OCI-M2 (cell line): ENCODE measurements around the gene MED12.

Experiments
- DNase-seq: peaks from one replicate; lab custom pipeline; 2025; ENCODE audit not compliant: unreplicated experiment; lab: John Stamatoyannopoulos, UW

The MED12 gene

DNA sequence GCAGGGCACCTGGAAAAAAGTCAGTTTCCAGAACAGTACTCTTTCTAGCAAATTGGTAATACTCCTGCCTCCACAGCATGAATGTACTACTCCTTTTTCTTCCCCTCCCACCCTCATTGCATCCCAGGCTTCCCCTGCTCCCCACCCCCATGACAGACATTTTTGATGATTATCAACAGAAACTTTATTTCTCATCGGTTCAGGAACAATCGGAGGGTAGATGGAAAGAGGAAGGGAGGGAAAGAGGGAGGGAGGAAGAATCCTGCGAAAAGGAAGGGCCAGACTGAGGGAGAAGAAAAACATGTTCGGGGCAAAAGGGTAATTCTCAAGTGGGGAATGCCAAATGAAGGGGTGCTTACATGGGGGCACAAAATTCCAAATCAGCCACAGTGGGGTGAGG lies 11.2 kb upstream of the MED12 start:
- DNase-seq = no peak

DNA sequence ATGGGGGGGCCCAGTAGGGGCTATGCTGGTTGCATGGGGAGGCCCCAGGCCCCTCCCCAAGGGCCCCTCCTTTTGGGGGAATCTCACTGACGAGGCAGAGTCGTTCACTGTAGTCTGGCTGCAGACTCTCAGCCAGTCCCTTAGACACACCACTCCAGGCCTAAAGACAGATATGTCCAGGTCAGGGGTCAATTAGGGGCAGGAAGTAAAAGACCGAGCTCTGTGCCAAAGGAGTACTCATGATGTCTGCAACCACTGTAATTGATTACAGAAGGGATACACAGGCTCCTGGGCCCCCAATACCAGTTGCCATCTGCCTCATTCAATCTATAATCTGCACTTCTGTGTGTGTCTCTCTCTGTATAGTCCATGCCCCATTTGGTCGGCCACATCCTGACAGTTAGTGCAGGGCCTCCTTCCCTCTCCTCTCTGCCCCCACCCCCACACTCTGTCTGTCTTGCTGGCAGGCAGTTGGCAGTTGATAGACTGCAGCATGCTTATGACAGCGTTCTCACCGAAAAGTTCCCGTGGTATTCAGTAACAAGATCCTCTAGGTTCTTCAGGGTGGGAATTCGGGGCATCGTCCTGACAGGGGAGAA lies 10.5 kb upstream of the MED12 start:
- no peak for DNase-seq

DNA sequence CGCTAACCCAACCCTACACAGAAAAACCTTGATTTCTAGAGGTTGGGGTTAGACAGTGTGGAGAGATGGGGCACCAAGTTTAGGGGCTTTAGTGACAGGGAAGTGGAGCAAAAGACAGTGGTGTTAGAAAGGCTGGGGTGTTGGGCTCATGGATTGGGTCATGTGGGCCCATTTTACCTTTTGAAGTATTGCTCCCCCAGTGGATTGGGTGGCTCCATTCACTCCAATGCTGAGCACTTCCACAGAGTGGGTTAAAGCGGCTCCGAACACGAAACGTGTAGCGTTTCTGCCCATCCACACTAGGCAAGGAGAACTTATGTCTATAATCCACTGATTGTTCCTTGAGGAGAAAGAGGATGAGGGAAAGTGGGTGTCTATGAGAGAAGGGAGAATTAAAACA lies 9.3 kb upstream of the MED12 start:
- DNase-seq = no peak

DNA sequence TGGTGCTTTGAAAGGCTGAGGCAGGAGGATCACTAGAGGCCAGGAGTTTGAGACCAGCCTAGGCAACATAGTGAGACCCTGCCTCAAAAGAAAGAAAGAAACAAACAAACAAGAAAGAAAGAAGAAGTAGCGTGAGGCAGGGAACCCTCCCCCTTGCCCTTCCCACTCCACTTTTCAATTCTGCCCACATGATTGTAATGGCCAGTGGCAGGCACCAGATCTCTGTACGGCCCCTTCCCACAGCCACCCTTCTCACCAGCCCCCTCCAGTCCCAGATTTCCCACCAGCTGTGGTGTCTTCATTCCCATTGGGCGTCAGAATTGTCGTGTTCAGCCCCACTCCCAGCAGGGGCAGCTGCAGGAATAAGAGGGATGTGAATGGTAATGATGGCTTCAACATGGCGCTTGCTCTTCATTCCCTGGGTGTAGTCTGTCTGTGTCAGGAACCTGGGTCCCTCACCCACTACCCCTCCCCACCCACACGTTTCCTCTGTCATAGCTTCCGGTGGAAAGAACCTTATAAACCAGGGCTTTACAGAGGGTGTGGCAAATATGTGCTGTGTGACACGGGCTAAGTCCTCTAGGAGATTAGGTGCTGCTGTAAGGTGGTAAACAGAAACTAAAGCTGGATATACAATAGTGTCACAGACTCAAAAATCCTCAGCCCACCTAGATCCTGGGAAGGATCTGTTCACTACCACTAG lies 7.1 kb upstream of the MED12 start, which contains the start of gene IL2RG:
Gene IL2RG (minus strand): TSS at position 437 of the 703 bp plus-strand sequence. CDS start 38 bp downstream, at position 399.
- DNase-seq = no peak

DNA sequence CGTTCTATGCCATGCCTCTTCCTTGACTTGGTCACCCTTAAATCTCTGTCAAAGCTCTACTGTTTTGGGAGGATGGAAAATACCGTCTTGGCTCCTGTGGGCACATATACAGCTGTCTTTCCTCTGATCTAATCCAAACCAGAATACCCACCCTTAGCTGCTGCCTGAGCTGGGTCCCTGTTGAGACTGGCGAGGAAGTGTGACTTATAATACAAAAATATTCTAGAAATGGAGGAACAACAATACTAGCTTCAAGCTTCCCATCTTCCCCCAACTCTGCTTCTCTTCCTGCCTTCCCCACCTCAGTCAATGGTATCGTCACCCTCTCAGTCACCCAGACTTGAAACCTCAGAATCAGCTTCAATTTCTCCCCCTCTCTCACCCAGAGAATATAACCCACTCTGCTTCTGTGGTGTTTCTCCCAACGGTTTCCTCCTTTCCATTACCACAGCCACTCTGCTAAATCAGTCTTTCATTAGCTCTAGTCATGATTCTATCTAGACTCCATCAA lies 6.4 kb upstream of the MED12 start:
- no peak for DNase-seq

DNA sequence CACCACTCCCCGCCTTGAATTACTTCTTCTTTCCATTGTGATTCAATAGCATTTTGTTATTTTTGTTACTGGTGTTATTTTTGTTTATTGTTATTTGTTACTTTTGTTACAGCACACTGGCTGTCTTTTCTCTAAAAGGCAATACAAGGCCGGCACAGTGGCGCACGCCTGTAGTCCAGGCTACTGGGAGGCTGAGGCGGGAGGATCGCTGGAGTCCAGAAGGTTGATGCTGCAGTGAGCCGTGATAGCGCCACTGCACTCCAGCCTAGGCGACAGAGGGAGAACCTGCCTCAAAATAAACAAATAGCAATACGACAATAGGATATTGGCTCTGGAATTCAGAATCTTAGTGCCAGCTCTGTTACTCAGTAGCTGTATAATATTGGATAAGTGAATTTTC lies 1.0 kb upstream of the MED12 start:
- no peak for DNase-seq

DNA sequence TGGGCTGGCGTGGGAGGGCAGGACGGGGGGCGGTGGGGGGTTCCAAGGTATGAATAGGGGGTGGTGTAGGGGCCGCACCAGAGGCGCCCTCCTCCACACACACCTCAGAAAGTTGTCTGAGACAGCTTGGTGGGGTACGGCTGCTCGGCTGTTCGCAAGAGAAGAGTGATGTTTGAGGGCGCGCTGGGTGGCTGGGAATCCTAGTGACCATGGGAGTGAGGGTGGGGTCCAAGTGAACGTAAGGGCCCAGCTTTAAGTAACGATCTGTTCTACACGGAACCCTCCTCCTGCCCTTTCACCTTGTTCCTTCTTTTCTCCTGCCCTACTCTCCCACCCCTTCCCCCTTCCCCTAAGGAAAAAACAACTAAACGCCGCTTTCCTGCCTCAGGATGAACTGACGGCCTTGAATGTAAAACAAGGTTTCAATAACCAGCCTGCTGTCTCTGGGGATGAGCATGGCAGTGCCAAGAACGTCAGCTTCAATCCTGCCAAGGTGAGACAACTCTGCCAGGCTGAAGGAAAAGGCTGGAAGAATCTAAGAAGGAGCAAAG lies 664 bp downstream of the MED12 start:
- no peak for DNase-seq

DNA sequence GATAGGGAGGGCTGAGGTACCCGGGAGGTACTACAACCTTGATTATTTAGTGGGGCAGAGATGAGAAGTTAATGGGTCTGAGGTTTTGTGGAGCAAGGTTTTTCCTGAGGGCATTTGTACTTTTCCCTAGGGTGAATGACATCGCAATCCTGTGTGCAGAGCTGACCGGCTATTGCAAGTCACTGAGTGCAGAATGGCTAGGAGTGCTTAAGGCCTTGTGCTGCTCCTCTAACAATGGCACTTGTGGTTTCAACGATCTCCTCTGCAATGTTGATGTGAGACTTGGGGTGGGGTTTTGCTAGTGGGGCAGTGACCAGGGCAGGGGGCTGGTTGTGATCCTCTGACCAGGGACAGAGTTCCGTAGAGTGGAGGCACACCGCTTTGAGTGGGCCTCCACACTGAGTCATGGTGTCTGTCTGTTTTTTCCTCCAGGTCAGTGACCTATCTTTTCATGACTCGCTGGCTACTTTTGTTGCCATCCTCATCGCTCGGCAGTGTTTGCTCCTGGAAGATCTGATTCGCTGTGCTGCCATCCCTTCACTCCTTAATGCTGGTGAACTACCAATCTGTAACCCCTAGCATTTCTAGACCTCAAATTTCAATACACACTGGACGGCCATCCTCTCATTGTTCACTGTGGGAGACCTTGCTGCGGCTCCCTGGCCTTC lies 9.9 kb downstream of the MED12 start:
- DNase-seq = no peak

DNA sequence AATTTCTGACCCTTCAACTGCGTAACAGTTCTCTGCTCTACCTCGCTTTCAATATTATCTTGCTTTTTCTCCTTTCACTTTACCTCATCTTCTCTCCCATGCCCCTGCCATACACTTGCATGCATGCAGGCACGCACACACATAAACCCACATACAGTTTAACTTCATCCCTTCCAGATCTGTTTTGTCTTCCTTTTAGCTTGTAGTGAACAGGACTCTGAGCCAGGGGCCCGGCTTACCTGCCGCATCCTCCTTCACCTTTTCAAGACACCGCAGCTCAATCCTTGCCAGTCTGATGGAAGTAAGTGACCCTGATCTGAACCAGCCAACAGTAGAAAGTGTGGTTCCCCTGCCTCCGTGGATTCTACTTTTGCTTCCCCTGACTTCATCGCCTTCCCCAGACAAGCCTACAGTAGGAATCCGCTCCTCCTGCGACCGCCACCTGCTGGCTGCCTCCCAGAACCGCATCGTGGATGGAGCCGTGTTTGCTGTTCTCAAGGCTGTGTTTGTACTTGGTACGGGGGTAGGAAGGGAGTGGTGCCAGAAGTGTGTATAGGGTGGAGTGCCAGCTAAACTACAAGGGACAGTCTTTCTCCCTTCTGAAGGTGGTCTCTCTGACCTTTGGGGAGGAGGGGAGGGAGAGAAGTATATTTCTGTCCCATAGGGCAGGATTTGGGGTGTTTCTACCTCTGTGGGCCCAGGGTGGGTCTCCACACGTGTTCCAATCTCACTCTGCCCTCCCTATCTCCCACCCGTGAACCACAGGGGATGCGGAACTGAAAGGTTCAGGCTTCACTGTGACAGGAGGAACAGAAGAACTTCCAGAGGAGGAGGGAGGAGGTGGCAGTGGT lies 10.7 kb downstream of the MED12 start:
- no peak for DNase-seq

DNA sequence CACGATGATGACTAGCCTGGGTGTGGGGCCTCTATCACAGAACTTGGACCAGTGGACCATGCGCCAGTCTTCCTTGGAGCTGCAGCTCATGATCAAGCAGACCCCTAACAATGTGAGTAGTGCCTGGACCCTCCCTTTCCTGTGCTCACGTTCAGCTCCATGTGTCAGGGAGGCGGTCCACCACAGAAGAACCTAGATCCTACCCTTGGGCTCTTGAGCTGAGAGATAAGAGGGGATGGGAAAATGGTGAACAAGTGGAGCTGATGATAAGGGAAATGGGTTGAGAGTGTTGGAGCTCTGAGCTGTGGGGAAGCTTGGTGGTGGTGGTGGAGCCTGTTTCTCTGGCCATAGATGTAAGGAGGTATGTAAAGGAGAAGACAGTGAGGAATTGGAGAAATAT lies 13.1 kb downstream of the MED12 start:
- peak; percentile 60 for DNase-seq

DNA sequence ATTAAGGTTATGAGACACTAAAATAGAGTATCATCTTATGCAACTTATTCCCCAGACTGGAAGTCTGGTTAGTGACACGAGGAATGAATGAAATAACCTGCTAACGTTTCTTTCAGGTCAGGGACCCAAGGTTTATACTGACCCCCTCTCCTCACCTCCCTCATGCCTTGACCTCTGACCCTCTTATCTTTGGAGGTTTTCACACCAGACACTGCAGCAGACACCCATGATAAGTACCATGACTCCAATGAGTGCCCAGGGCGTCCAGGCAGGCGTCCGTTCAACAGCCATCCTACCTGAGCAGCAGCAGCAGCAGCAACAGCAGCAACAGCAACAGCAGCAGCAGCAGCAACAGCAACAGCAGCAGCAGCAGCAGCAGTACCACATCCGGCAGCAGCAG lies 22.0 kb downstream of the MED12 start:
- DNase-seq = no peak

DNA sequence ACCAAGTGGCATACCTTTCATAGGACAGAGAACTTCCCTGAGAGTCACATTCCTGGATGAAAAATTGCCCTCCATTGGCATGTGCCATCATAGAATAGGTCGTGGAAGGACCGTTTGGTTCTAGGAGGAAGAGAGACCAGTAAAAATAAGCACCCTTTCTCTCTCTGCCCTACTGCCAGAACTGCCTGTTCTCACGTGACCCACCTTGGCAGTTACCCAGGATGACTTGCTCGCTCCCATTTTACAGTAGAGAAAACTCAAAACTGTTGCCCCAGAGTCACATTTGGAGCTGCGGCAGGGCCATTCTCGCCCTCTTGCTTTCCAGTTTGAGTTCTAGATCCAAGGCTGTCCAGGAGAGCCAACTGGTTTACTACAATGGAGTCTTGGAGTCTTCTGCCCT lies 25.1 kb downstream of the MED12 start:
- no peak for DNase-seq

DNA sequence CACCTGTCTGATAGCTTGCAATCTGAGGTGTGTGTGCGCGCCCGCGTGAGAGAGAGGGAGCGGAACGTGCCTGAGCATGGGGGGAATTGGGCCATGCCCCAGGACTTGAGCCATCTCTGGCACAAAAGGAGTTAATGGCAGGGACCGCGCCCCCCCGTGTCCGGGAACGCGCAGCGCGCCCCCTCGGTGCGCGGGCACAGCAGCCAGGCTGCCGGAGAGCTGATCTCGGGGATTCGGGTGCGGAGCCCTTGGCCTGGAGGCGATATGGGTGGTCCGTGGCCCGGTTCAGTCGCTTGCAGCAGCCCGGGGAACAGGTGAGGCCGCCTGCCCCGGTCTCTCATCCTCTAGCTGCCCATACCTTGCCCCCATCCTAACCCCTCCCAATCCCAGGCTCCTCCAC lies 26.3 kb downstream of the MED12 start, which contains the start of gene NLGN3:
Gene NLGN3 (plus strand): TSS at position 191 of the 400 bp plus-strand sequence. CDS start 2,909 bp downstream, outside the sequence.
- no peak for DNase-seq

DNA sequence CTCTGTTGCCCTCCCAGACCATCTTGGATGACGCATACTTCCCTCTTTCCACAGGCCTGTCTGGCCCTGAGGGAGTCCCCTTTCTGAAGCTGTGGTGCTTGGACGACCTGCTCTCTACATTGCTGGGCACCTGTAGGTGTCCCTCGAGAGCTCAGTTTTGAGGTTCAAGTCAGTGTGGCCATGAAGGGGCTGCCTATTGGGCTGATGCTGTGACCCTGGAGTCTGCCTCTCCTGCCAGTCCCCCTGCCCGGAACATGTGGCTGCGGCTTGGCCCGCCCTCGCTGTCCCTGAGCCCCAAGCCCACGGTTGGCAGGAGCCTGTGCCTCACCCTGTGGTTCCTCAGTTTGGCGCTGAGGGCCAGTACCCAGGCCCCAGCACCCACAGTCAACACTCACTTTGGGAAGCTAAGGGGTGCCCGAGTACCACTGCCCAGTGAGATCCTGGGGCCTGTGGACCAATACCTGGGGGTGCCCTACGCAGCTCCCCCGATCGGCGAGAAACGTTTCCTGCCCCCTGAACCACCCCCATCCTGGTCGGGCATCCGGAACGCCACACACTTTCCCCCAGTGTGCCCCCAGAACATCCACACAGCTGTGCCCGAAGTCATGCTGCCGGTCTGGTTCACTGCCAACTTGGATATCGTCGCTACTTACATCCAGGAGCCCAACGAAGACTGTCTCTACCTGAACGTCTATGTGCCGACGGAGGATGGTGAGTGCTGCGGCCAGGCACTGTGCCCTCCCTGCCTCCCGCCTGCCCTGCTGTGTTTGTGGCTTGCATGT lies 29.3 kb downstream of the MED12 start:
- DNase-seq = no peak

DNA sequence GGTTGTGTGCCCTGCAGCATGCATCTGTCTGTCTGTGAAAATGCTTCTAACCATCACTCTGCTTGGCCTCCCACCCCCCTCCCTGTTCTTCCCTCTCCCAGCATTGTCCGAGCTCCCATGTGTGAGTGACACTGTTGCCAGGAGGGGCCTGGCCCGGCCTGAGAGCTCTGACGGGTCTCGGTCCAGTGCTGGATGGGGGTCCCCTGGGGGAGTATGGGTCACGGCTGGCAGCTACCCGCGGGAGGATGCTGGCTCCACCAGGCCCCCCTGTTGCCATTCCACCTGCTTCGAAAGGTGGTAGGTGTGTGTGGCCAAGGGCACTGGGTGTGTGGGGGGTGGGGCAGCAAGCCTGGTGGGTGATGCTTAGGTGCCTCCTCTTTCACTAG lies 29.9 kb downstream of the MED12 start:
- DNase-seq = no peak

DNA sequence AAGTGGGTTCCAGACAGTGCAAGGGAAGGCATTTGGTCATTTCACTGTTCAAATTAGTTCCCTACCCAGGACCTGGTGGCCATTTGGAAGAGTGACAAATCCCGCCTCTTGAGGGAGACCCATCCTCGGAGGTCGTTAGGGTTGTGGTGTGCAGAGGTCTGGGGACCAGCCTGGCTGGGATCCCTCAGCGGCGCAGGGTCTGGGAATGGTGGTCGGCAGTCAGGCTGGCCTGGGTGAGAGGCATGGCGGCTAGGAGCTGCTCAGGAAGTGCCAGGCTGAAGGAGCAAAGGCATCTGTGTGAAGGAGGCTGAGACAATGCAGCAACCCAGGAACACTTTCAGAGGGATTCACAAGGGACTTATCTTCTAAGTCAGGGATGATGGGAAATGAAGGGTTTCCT lies 33.0 kb downstream of the MED12 start:
- no peak for DNase-seq

DNA sequence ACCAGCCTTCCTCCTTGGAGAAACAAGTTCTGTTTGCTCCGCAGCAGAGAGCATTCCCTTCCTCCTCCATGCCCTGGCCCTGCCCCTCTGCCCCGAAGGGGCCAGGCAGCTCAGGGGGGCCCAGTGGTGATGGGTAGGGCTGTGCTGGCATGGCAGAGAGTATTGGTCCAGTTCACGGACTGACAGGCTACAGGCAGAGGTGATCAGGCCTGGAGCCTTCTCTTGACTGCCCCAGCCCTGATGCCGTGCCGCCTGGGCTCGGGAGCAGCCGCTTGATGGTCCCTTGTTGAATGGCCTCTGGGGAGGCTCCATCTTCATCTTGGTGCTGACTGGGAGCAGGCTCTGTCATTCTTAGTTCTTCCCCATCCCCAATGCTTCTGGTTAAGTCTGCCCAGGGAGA lies 35.8 kb downstream of the MED12 start:
- DNase-seq = no peak

DNA sequence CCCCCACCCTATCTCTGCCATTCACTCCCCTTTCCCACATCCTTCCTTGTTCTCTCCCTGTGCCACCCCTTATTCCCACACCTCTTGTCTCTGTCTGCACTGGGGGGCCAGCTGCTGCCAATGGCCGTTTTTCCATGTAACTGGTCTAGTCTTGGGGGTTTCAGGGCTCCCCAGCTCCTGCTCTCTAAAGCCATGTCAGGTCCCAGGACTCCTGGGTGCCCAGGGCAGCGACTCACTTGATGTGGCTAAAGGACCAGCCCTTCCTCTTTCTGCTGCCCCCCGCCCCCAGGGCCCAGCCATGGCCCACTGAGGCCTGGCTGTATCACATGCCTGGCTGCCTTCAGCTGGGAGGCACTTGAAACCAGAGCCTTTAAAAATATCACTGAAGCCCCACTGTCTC lies 36.2 kb downstream of the MED12 start:
- DNase-seq = no peak

DNA sequence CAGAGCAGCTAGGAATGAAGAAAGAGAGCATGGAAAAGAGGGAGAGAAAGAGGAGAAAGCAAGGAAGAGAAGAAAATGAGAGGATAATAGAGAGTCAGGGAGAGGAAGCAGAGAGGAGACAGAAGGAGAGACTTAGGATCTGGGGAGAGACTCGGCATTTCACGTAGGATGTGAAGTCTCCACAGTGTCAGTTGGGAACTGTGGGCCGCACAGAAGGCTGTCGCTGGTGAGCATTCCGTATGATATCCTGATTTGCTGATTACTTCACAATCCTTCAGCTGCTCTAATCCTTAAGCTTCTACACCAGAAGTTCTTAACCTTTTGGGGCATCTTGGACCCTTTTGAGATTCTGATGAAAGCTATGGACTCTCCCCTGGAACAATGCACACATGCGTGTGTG lies 40.2 kb downstream of the MED12 start:
- DNase-seq = no peak

DNA sequence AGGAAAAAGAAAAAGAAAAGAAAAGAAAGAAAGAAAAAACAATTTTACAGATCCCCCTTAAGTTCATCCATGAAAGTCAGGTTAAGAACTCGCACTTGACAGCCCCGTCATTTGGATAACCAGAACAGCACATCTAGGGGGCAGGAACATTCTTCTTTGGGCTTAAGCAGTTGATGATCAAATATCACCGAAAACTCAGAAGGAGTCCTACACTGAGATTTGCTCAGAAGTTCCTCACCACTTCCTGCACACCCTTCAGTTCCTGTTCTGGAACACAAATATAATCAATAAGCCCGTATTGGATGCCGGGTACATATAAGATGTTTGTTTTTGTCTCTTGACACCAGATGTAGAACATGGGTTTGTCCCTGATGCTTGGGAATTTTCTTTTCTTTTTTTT lies 40.9 kb downstream of the MED12 start:
- no peak for DNase-seq
